Right atrium auricular region (tissue), 2 donors: ENCODE measurements around the gene HLA-DQB1. TPM values are rescaled to one million over a fixed set of nuclear protein-coding genes. Genes with fewer than 3 reads are reported as not detected.

ENCODE experiments used
- DNase-seq: peaks from one replicate; pipeline ENCODE4 v3.0.0-alpha.2; 2019; ENCODE audit warnings: low spot score
- H3K27ac ChIP-seq, 2 donors: fragments of 200-600 bp; sonication (generic); 1 replicate in 1 of 2; 2 replicates in 1 of 2; pipeline ENCODE4 v1.5.1; 2016 to 2019
- H3K27me3 ChIP-seq, 2 donors: fragments of 200-600 bp; sonication (generic); one replicate each; pipeline versions ENCODE4 v1.5.1 to v1.6.0; 2017 to 2019
- H3K36me3 ChIP-seq: fragments of 200-600 bp; sonication (generic); one replicate; pipeline ENCODE4 v1.5.1; 2016
- H3K4me1 ChIP-seq, 2 donors: fragments of 200-600 bp; sonication (generic); one replicate each; pipeline versions ENCODE4 v1.5.1 to v1.6.0; 2017 to 2019
- H3K4me3 ChIP-seq, 2 donors: fragments of 200-600 bp; sonication (generic); 1 replicate in 1 of 2; 2 replicates in 1 of 2; pipeline ENCODE4 v1.5.1; 2017 to 2019; ENCODE audit warnings: mild to moderate bottlenecking in 1 of 2, moderate library complexity in 1 of 2
- H3K9me3 ChIP-seq, 2 donors: fragments of 200-600 bp; sonication (generic); one replicate each; pipeline ENCODE4 v1.5.1; 2019
- CTCF ChIP-seq, 2 donors: fragments of 200-600 bp; sonication (generic); IDR thresholded peaks; one replicate each; pipeline ENCODE4 v1.5.1; 2019; ENCODE audit warnings: antibody characterized with exemption in 2 of 2
- total RNA-seq, 2 donors: library from RNA; depleted of rRNA; stranded (reverse); fragments of >200 nt; gene quantifications; one replicate each; pipeline ENCODE4 v1.1.0, GENCODE V29; 2016

Gene HLA-DQB1
- total RNA-seq, 2 donors from 2014 or later = 0.59 to 1.8 TPM

- Histone ChIP-seq H3K27ac (no peak overlapping the region), H3K4me3 (no peak overlapping the region), H3K27me3 (no peaks in the 10 kb centered on the region), H3K4me1 (no peaks in the 10 kb centered on the region), H3K36me3 (no peaks in the 10 kb centered on the region), H3K9me3 (no peaks in the 10 kb centered on the region)
- DNase-seq = no peak
- no peak for TF ChIP-seq CTCF (IDR thresholded peaks at IDR 0.05)
Observed at GRCh38 chr6:32627249-32627648, 39.2 kb downstream of the HLA-DQB1 start.

GRCh38 chr6:32625137-32625536, 41.3 kb downstream of the HLA-DQB1 start:
- H3K4me1 ChIP-seq = no peaks in the 10 kb centered on the region
- H3K36me3 ChIP-seq = no peaks in the 10 kb centered on the region
- DNase-seq = no peak
- no peaks in the 10 kb centered on the region for H3K9me3 ChIP-seq
- H3K27ac ChIP-seq = no peak overlapping the region
- TF ChIP-seq CTCF (IDR thresholded peaks at IDR 0.05) = no peak
- no peak overlapping the region for H3K4me3 ChIP-seq
- no peaks in the 10 kb centered on the region for H3K27me3 ChIP-seq

- H3K36me3 ChIP-seq = no peaks in the 10 kb centered on the region
- no peak overlapping the region for H3K27ac ChIP-seq
- no peaks in the 10 kb centered on the region for H3K4me1 ChIP-seq
- no peak overlapping the region for H3K4me3 ChIP-seq
- no peaks in the 10 kb centered on the region for H3K9me3 ChIP-seq
- no peak for TF ChIP-seq CTCF (IDR thresholded peaks at IDR 0.05)
- DNase-seq = no peak
- no peaks in the 10 kb centered on the region for H3K27me3 ChIP-seq
Observed at GRCh38 chr6:32624565-32624964, 41.9 kb downstream of the HLA-DQB1 start.

GRCh38 chr6:32623693-32624092, 42.8 kb downstream of the HLA-DQB1 start:
- no peak for TF ChIP-seq CTCF (IDR thresholded peaks at IDR 0.05)
- Histone ChIP-seq H3K36me3 (no peaks in the 10 kb centered on the region), H3K27me3 (no peaks in the 10 kb centered on the region), H3K4me3 (no peak overlapping the region), H3K9me3 (no peaks in the 10 kb centered on the region), H3K4me1 (no peaks in the 10 kb centered on the region), H3K27ac (no peak overlapping the region)
- DNase-seq = no peak

GRCh38 chr6:32622545-32623401, 43.7 kb downstream of the HLA-DQB1 start:
- TF ChIP-seq CTCF (IDR thresholded peaks at IDR 0.05) = peak in 1 of 2 donors; percentile 59
- Histone ChIP-seq H3K27me3 (no peaks in the 10 kb centered on the region), H3K9me3 (peaks cover 0 to 6% of the 10 kb centered on the region in 2 donors), H3K4me1 (no peaks in the 10 kb centered on the region), H3K4me3 (no peak overlapping the region), H3K27ac (no peak overlapping the region), H3K36me3 (no peaks in the 10 kb centered on the region)
- DNase-seq = no peak
